ENCODE results near the gene SP140L. TPM values are rescaled to one million over a fixed set of nuclear protein-coding genes. Genes with fewer than 3 reads are reported as not detected.

The SP140L gene
- total and polyA plus RNA-seq, 2 experiments from 2014 or later: 0.30 TPM; not detected in 1

- no peak for DNase-seq (ENCODE audit: low read depth in 1 of 2, low spot score in 1 of 2)
- no peaks in the 10 kb centered on the region for H3K9me3 ChIP-seq (ENCODE audit: low read depth)
- H3K36me3 ChIP-seq: no peaks in the 10 kb centered on the region
- no peak overlapping the region for H3K4me3 ChIP-seq
- TF ChIP-seq, protein P1, sequence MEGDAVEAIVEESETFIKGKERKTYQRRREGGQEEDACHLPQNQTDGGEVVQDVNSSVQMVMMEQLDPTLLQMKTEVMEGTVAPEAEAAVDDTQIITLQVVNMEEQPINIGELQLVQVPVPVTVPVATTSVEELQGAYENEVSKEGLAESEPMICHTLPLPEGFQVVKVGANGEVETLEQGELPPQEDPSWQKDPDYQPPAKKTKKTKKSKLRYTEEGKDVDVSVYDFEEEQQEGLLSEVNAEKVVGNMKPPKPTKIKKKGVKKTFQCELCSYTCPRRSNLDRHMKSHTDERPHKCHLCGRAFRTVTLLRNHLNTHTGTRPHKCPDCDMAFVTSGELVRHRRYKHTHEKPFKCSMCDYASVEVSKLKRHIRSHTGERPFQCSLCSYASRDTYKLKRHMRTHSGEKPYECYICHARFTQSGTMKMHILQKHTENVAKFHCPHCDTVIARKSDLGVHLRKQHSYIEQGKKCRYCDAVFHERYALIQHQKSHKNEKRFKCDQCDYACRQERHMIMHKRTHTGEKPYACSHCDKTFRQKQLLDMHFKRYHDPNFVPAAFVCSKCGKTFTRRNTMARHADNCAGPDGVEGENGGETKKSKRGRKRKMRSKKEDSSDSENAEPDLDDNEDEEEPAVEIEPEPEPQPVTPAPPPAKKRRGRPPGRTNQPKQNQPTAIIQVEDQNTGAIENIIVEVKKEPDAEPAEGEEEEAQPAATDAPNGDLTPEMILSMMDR (IDR thresholded peaks at IDR 0.05; ENCODE audit: low read depth, low read length): no peak
- H3K27me3 ChIP-seq: no peaks in the 10 kb centered on the region
- no peak overlapping the region for H3K27ac ChIP-seq
- H3K4me1 ChIP-seq (ENCODE audit: low read depth): no peaks in the 10 kb centered on the region
Measured at GRCh38 chr2:230322561-230323384, 4.2 kb upstream of the SP140L start.

GRCh38 chr2:230323385-230324106, 3.4 kb upstream of the SP140L start:
- TF ChIP-seq, protein P1 (IDR thresholded peaks at IDR 0.05; ENCODE audit: low read depth, low read length): peak; percentile 3
- DNase-seq (ENCODE audit: low read depth in 1 of 2, low spot score in 1 of 2): no peak
- H3K27me3 ChIP-seq: no peaks in the 10 kb centered on the region

GRCh38 chr2:230324503-230324902, 2.5 kb upstream of the SP140L start:
- H3K36me3 ChIP-seq: no peaks in the 10 kb centered on the region

More at GRCh38 chr2:230323385-230324106, 3.4 kb upstream of the SP140L start:
- Histone ChIP-seq H3K4me3 (no peak overlapping the region), H3K27ac (no peak overlapping the region), H3K4me1 (ENCODE audit: low read depth) (no peaks in the 10 kb centered on the region), H3K9me3 (ENCODE audit: low read depth) (no peaks in the 10 kb centered on the region), H3K36me3 (no peaks in the 10 kb centered on the region)

GRCh38 chr2:230325316-230326243, 1.4 kb upstream of the SP140L start:
- no peak for DNase-seq (ENCODE audit: low read depth in 1 of 2, low spot score in 1 of 2)
- Histone ChIP-seq H3K27me3 (no peaks in the 10 kb centered on the region), H3K27ac (no peak overlapping the region), H3K4me1 (ENCODE audit: low read depth) (no peaks in the 10 kb centered on the region), H3K36me3 (no peaks in the 10 kb centered on the region), H3K4me3 (no peak overlapping the region), H3K9me3 (ENCODE audit: low read depth) (no peaks in the 10 kb centered on the region)
- TF ChIP-seq, protein P1 (IDR thresholded peaks at IDR 0.05; ENCODE audit: low read depth, low read length): no peak

More at GRCh38 chr2:230324503-230324902, 2.5 kb upstream of the SP140L start:
- TF ChIP-seq, protein P1 (IDR thresholded peaks at IDR 0.05; ENCODE audit: low read depth, low read length): no peak
- DNase-seq (ENCODE audit: low read depth in 1 of 2, low spot score in 1 of 2): no peak
- Histone ChIP-seq H3K27ac (no peak overlapping the region), H3K9me3 (ENCODE audit: low read depth) (no peaks in the 10 kb centered on the region), H3K27me3 (no peaks in the 10 kb centered on the region), H3K4me1 (ENCODE audit: low read depth) (no peaks in the 10 kb centered on the region), H3K4me3 (no peak overlapping the region)
